ENCODE results near the gene PRR19.

DNA sequence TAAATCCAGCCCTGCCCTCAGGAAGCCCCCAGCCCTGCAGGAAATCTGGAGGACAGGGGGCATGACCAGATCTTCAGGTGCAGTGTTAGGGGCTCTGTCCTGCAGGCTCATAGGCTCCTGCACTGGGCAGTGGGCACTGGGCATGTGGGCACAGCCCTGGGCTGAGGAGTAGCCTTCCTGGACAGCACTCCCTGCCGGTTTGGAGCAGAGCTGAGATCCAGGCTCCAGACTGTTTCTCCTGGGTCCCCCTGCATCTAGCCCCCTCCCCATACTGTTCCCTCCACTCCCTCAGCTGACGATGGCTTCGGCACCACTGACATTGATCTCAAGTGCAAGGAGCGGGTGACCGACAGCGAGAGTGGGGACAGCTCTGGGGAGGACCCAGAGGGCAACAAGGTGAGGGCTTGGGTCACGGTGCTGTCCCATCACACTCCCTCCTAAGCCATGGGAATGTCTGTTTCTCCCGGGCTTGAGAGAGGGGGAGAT lies 12.3 kb upstream of the PRR19 start:
- TF ChIP-seq CTCF (IDR thresholded peaks at IDR 0.05) (no peak), POLR2AphosphoS5 (IDR thresholded peaks at IDR 0.05) (no peak), EP300 (IDR thresholded peaks at IDR 0.05) (no peak), POLR2A (IDR thresholded peaks at IDR 0.05) (no peak)

Measured in suprapubic skin (tissue), 4 donors.